GM12878 (cell line): ENCODE measurements around the gene UNC80.

Experiments used
- RAD21 ChIP-seq: IDR thresholded peaks from 2 replicates; pipeline ENCODE4 v1.6.1; 2011; ENCODE audit warnings: mild to moderate bottlenecking, low read depth, low read length, moderate library complexity; ENCODE audit not compliant: insufficient read depth
- YBX1 ChIP-seq: fragments of 450-650 bp; IDR thresholded peaks from 2 replicates; pipeline ENCODE4 v1.6.1; 2016; ENCODE audit warnings: antibody characterized with exemption
- ZNF24 ChIP-seq: fragments of 450-650 bp; IDR thresholded peaks from 2 replicates; pipeline ENCODE4 v1.6.1; 2017; ENCODE audit warnings: antibody characterized with exemption, mild to moderate bottlenecking
- TF ChIP-seq, protein P1 (sequence below), 3 experiments: IDR thresholded peaks in 2 of 3; conservative IDR thresholded peaks in 1 of 3; 2 replicates each; pipeline ENCODE4 v1.5.1; 2011; ENCODE audit warnings: low read depth in 3 of 3, low read length in 3 of 3, mild to moderate bottlenecking in 3 of 3, control low read depth in 2 of 3, moderate library complexity in 2 of 3, inconsistent platforms in 1 of 3, mixed read lengths in 1 of 3; ENCODE audit not compliant: control insufficient read depth in 2 of 3, insufficient read depth in 1 of 3; ENCODE audit errors: extremely low read depth in 1 of 3

DNA sequence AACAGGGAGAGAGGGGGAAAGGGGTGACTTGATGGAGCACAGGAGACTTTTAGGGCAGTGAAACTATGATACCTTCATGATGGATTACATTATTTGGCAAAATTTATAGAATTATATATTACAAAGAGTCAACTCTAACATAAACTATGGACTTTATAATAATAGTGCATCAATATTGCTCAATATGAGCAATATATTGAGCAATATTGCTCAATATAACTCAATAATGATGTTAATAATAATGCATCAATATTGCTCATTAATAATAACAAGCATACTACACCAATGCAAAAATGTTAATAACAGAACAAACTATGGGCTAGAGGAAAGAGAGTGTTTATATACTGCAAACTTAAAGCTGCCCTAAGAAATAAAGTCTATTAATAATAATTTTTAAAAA is 3.1 kb upstream of the UNC80 start:
- TF ChIP-seq YBX1 (no peak), RAD21 (no peak), ZNF24 (no peak)
- TF ChIP-seq, protein P1, sequence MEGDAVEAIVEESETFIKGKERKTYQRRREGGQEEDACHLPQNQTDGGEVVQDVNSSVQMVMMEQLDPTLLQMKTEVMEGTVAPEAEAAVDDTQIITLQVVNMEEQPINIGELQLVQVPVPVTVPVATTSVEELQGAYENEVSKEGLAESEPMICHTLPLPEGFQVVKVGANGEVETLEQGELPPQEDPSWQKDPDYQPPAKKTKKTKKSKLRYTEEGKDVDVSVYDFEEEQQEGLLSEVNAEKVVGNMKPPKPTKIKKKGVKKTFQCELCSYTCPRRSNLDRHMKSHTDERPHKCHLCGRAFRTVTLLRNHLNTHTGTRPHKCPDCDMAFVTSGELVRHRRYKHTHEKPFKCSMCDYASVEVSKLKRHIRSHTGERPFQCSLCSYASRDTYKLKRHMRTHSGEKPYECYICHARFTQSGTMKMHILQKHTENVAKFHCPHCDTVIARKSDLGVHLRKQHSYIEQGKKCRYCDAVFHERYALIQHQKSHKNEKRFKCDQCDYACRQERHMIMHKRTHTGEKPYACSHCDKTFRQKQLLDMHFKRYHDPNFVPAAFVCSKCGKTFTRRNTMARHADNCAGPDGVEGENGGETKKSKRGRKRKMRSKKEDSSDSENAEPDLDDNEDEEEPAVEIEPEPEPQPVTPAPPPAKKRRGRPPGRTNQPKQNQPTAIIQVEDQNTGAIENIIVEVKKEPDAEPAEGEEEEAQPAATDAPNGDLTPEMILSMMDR (IDR thresholded peaks at IDR 0.05 in 2 of 3, conservative IDR thresholded peaks at IDR 0.05 in 1 of 3; ENCODE audit: control insufficient read depth in 2 of 3, extremely low read depth in 1 of 3, insufficient read depth in 1 of 3, low read depth in 3 of 3, low read length in 3 of 3) = no peak
